ENCODE results near the gene TSR2.

TSR2 gene

GRCh38 chrX:54439960-54440871, at the start of gene TSR2:
Gene TSR2, plus strand, starts transcription at chrX:54440404. Its CDS starts 18 bp downstream, at chrX:54440422.
- DNase-seq (ENCODE audit: low read depth) = peak; percentile 88

GRCh38 chrX:54397113-54397512, 43.1 kb upstream of the TSR2 start:
- peak; percentile 24 for DNase-seq (ENCODE audit: low read depth)

- DNase-seq (ENCODE audit: low read depth) = no peak
These were observed 32.9 kb upstream of the TSR2 start for GRCh38 chrX:54407266-54407665.

- no peak for DNase-seq (ENCODE audit: low read depth)
These were observed 28.5 kb upstream of the TSR2 start for GRCh38 chrX:54411732-54412131.

GRCh38 chrX:54413753-54414152, 26.5 kb upstream of the TSR2 start:
- DNase-seq (ENCODE audit: low read depth) = peak; percentile 81

GRCh38 chrX:54415534-54416350, 24.5 kb upstream of the TSR2 start:
- DNase-seq (ENCODE audit: low read depth) = peak; percentile 65

GRCh38 chrX:54416965-54417364, 23.2 kb upstream of the TSR2 start:
- no peak for DNase-seq (ENCODE audit: low read depth)

GRCh38 chrX:54419559-54420302, 20.5 kb upstream of the TSR2 start:
- peak; percentile 24 for DNase-seq (ENCODE audit: low read depth)

GRCh38 chrX:54422168-54422567, 18.0 kb upstream of the TSR2 start:
- no peak for DNase-seq (ENCODE audit: low read depth)

GRCh38 chrX:54423161-54423888, 16.9 kb upstream of the TSR2 start:
- DNase-seq (ENCODE audit: low read depth) = peak; percentile 14

- DNase-seq (ENCODE audit: low read depth) = no peak
These were observed 12.3 kb upstream of the TSR2 start for GRCh38 chrX:54427837-54428424.

GRCh38 chrX:54430519-54430918, 9.7 kb upstream of the TSR2 start:
- DNase-seq (ENCODE audit: low read depth) = no peak

- no peak for DNase-seq (ENCODE audit: low read depth)
These were observed 5.1 kb upstream of the TSR2 start for GRCh38 chrX:54435121-54435520.

- no peak for DNase-seq (ENCODE audit: low read depth)
These were observed 2.6 kb downstream of the TSR2 start for GRCh38 chrX:54442790-54443189.

GRCh38 chrX:54444752-54445151, 4.5 kb downstream of the TSR2 start:
- no peak for DNase-seq (ENCODE audit: low read depth)

- no peak for DNase-seq (ENCODE audit: low read depth)
These were observed 5.9 kb downstream of the TSR2 start for GRCh38 chrX:54446084-54446483.

- DNase-seq (ENCODE audit: low read depth) = peak; percentile 38
These were observed 7.3 kb downstream of the TSR2 start for GRCh38 chrX:54447461-54447860.

- DNase-seq (ENCODE audit: low read depth) = no peak
These were observed 9.7 kb downstream of the TSR2 start for GRCh38 chrX:54449929-54450328.

GRCh38 chrX:54452920-54453319, 12.7 kb downstream of the TSR2 start:
- peak; percentile 4 for DNase-seq (ENCODE audit: low read depth)

- DNase-seq (ENCODE audit: low read depth) = no peak
These were observed 30.0 kb downstream of the TSR2 start for GRCh38 chrX:54470054-54470760.

Data from amniotic epithelial cell (primary cell).